DMS 273 treated with DMSO at 0.1 percent for 48 hours (cell line): ENCODE data around the gene MPND.
"Not testable (repeated sequence)": the region's sequence is repeated elsewhere in the genome, so short reads cannot be mapped to it uniquely, and the experiment has no call there.

Experiments
- DNase-seq: peaks from one replicate; lab custom pipeline; 2025; lab: John Stamatoyannopoulos, UW

Gene MPND

DNA sequence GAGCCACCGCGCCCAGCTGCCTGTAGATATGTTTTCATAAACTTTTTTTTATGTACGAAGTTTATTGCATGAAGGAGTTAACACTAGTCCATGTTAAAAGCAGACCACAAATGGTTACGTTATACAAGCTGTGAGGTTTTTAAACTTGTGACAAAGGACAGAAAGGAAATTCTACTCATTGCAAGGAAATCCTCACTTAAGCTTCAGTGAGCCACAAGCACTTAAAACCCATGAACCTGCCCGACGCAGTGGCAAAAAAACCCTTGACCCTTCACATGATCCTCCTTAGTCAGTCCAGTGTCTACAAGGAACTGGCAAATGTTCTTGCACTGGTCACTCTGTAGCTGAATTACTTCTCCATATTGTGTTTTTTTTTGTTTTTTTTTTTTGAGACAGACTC, 4.2 kb downstream of the MPND start:
- no peak for DNase-seq

DNA sequence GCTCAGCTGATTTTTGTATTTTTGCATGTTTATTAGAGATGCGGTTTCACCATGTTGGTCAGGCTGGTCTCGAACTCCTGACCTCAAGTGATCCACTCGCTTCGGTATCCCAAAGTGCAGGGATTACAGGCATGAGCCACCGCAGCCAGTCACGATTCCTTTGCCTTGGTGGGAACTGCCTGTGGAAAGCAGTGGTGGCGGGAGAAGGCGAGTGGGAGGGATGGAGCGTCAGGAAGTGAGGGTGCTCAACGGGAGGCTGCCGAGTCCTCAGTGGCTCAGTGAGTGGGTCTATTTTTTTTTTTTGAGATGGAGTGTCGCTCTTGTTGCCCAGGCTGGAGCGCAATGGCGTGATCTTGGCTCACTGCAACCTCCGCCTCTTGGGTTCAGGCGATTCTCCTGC, 5.9 kb downstream of the MPND start:
- DNase-seq = not testable (repeated sequence)

DNA sequence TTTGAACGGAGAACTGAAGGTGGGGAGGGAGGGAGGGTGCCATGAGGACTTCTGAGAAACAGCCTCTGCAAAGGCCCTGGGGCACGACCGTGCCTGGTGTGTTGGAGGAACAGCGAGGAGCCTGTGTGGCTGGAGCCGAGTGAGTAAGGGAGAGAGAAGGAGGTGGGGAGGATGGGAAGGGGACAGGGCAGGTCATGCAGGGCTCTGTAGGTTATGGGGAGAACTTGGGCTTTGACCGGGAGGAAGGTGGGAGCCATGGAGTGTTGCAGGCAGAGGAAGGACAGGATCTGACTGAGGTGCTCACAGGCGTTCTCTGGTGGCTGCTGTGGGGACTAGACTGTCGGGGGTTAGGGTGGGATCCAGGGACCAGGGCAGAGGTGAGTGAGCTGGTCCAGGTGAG, 6.7 kb downstream of the MPND start:
- DNase-seq = no peak

DNA sequence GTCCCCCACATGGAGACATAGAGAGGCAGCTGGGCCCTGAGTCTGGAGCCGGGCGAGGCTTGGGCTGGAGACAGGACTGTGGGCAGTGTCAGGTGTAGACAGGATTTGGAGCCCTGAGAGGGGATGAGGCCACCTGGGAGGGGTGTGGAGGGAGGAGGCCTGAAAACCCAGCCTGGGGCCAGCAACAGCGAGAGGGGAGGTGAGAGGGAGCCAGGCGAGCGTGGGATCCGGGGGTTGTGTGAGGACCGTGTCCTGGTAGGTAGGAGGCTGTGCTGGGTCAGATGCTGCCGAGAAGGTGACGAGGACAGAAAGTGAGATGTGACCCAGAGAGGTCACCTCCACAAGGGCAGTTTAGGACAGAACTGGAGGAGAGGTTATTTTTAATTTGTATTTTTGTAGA, 7.4 kb downstream of the MPND start:
- no peak for DNase-seq

DNA sequence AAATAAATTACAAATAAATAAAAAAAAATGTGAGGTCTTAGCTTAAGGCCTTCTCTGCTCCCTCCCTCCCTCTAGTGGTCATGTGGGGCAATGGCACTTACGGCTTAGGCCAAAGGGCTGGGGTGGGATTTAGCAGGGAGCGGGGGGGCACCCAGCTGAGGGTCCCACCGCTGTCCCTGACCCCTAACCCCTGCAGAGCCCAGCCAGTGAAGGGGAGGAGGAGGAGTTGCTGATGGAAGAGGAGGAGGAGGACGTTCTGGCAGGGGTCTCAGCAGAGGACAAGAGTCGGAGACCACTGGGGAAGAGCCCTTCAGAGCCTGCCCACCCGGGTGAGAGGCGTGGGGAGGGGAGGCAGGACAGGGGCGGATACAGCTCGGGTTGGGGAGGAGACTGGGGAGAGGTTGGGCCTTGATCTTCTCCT, 9.3 kb downstream of the MPND start:
- peak; percentile 16 for DNase-seq

DNA sequence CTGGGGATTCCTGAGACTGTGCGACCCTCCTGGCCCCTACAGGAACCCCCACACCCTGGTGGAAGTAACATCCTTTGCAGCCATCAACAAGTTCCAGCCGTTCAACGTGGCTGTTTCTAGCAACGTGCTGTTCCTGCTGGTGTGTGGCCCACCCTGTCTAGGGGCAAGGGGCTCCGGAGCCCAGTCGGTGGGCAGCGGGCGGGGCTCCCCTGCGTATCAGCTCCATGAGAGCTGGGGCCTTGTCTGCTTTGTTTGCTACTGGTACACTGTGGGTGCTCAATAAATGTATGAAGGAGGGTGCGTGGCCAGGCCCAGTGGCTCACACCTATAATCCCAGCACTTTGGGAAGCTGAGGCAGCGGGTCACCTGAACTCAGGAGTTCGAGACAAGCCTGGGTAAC, 10.9 kb downstream of the MPND start:
- DNase-seq = no peak

DNA sequence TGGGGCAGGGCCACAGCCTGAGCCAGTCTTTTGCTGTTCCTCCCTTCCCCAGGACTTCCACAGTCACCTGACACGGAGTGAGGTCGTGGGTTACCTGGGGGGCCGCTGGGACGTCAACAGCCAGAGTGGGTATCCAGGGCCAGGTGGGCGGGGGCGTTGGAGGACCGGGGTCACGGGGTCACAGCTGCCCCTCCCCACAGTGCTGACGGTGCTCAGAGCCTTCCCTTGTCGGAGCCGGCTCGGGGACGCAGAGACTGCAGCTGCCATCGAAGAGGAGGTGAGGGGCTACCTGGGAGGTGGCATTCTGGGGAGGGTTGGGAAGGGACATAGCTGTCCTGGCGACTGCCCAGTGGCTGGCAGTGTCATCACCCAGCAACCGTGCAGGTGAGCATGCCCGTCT, 11.5 kb downstream of the MPND start:
- no peak for DNase-seq

DNA sequence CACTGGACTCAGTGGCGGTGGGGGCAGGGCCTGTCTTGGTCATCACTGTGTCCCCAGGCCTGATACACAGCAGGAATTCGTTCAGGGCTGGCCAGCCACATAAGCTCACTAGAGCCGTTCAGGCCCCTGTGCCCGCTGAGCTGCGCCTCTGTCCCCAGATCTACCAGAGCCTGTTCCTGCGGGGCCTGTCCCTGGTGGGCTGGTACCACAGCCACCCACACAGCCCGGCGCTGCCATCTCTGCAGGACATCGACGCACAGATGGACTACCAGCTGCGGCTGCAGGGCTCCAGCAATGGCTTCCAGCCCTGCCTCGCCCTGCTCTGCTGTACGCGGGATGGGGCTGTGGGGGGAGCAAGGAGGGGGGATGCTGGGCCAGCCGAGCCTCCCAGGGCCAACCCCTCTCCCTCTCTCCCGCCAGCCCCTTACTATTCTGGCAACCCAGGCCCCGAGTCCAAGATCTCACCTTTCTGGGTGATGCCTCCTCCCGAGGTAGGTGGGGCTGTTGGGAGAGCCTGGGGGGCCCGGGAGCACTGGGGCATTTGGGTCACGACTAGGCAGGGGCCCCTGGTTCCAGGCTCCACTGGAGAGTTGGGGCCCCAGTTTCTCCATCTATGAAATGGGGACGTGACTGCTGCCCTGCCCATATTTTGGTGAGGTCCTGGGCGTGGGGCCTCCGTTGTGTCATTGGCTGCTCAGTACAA, 13.9 kb downstream of the MPND start:
- peak; percentile 20 for DNase-seq

DNA sequence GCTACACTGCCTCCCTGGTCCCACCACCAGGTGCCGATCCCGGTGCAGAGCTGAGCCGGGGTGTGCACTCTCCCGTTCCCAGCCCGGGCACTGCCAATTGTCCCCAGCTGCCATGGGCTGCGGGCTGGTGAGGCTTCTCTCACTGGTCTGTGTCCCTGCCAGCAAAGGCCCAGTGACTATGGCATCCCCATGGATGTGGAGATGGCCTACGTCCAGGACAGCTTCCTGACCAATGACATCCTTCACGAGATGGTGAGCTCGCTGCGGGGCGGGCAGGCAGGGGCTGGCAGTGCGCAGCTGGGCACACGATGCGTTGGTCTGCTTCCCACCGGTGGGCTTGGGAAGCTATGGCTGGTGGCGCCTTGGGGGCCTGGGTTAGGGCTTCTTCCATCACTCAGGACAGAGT, 14.6 kb downstream of the MPND start:
- DNase-seq = no peak

DNA sequence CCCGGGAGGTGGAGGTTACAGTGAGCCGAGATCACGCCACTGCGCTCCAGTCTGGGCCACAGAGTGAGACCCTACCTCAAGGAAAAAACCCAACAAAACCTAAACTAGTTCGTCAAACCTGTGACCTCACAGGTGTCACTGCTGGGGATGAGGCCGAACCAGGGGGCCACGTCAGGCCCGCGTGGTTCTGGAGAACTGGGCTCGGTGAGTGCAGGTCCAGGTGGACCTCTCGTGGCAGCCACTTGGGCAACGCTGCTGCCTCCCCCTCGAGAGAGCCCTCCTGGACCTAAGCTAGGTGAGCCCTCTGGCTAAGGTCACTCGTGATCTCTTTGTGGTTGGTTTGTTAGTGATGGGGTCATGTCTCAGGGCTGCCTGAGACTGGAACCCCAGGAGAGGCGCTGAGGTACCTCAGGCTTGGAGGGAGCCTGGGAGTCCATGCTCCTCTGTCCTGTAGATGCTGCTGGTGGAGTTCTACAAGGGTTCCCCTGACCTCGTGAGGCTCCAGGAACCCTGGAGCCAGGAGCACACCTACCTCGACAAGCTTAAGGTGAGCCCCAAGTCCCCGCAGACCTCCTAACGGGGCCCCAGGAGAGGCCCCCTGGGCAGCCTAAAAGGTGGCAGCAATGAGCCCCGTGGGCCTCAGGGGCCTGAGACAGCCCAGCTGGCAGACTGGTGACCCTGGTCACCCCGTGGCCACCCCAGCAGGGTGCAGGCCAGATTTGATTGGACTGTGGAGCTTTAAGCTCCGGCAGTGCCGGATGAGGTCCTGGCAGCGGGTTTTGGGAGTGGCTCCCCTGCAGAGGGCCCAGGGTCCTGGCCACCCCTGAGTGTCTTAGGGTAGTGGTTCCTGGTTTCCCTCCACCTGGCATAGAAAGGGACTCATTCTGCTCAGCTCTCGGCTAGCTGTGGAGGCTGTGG, 15.6 kb downstream of the MPND start:
- no peak for DNase-seq

DNA sequence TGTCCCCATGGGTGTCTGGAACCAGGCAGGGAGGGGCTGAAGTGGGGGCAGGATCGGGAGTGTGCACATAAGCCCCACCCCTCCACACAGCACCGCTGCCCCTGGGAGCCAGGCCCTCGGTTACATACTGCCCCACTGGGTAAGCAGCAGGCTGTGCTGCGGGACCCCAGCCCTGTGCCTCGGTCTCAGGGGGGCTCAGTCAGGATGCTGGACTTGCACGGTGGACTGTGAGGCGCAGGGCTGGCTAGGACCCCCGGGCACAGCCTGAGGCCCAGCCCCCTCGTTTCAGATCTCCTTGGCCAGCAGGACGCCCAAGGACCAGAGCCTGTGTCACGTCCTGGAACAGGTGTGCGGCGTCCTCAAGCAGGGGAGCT, 16.3 kb downstream of the MPND start:
- DNase-seq = no peak

DNA sequence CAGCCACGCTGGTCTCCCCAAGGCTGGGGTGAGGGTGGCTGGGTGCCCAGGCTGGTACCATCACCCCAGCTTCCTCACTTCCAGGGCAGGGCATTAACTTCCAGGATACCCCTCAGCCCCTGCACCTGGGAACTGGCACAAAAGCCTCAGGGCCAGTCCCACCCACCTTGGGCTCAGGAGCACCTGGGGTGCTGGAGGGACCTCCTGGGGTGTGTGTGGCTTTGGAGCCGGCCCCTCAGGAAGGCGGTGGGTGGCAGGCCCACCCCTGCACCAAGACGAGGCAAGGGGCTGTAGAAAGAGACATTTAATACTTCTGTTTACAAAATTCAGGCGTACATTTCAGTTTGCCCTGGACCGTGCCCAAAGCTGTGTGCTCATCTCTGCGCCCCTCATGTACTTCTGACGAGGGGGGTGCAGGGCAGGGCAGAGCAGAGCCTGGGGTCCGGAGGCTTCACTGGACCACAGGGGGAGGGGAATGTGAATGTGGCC, 16.8 kb downstream of the MPND start:
- no peak for DNase-seq

DNA sequence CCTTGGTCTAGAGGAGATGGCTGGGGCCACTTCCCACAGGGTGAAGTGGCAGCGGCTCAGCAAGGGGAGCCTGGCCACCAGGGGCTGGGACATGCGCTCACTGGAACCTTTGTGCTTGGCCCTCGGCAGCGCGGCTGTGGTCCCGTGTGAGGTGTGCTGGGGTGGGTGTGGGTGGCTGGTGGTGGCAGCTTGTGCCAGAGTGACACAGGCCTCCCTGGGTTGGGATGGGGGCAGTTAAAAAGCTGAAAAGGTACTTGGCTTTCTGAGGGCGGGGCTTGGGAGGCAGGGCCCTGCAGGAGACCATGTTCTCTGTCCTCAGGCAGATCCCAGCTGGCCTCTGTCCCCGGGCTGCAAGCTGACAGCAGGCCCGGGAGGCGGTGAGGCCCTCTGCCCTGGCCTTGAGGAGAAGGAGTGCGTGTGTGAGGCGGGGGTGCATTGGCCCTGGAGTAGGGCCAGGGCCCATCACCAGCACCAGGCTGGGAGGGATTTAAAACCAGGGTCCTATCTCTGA, 17.3 kb downstream of the MPND start:
- no peak for DNase-seq

DNA sequence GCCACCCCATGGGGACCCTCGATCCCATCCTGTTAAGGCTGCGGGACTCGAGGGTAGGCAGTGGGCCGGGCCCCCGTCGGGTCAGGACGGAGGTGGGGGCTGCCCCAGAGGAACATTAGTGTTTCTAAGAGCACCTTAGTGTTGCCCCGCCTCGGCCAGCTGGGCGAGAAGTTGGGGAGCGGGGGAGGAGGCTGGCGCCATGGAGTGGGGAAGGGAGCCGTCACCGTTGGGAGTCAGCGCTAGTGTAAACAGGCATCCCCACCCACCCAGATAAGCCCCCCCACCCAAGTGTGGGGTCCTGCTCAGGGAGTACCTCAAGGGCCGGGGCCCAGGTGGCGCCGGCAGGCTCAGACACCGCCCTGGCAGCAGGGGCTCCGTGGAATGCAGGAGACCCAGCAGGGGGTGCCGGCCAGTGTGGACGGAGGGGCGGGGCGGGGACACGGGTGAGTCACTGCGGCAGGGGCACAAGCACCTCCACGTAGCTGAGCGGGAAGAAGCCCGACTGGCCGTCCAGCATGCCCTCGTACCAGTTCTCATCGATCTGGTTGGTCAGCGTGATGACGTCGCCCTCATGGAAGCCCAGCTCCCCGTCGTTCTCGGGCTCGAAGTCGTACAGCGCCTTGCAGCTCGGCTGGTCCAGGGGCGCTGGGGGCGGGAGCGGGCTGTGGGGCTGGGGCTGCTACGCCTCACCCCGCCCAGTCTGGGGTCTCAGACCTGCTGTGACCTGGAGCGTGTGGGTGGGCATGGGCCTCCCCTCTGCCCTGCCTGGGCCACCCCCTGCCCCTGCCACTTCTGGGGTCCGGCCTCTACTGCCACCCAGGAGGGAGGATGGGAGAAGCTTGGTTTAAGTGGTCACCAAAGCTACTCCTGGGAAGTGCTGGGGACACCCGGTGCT, 18.0 kb downstream of the MPND start:
- no peak for DNase-seq

DNA sequence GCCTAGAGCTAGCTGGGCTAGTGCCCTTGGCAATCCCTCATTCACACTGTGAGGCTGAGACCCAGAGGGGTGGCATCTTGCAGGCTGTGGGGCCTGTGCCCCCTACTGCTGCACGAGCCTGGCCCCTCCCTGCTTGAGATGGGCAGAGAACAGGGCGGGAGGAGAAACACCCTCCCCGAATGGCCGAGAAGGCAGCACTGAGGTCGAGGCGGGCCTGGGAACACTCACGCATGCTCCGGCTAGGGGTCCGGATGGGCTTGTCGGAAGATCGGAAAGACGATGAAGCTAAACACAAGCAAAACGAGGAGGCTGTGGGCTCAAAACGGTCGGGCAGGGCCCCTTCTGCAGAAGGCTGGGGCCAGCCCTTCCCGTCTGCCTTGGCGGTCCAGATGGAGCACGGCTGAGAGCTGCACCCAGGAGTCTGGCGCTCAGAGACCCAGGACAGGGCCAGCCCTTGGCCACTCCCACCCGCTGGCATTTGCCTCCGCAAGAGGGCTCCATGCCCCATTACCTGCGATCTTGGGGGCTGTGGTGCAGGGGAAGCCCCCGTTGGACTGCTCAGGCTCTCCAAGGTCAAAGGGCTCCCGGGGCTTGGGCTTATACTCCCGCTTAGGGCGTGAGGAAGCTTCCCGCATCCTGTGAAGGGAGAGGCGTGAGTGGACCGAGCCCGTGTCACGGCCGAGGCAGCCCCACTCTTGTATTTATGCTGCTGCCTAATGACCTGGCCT, 18.9 kb downstream of the MPND start:
- DNase-seq = no peak

DNA sequence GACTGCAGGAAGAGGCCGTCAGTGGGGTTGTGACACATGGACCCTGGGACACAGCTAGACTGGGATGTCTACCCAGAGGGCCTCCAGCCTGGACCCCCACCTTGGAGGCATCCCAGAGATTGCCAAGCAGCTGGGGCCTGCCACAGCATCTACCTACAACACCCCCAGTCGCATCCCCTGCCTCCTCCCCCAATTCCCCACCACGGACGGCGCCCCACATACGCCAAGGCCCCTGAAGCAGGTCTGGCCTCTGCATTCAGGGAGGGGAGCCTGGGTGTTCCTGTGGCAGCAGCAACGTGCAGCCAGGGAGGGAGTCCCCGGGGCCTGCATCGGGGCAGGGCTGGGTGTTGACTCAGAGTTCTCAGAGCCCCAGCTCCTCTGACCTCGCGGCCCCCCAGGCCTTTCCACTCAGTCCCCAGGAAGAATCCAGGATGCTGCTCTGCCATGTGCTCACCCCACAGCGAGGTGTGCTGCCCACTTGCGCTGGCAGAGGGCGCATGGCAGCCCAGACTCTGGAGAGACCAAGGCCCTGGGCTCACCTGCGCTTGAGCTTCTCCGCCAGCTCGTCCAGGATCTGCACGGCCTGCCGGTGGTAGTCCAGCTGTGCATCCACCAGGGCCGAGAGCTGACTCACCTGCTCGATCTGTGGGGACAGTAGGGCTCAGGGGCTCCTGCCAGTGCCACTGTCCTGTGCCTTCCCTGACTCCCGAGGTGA, 19.6 kb downstream of the MPND start:
- no peak for DNase-seq

DNA sequence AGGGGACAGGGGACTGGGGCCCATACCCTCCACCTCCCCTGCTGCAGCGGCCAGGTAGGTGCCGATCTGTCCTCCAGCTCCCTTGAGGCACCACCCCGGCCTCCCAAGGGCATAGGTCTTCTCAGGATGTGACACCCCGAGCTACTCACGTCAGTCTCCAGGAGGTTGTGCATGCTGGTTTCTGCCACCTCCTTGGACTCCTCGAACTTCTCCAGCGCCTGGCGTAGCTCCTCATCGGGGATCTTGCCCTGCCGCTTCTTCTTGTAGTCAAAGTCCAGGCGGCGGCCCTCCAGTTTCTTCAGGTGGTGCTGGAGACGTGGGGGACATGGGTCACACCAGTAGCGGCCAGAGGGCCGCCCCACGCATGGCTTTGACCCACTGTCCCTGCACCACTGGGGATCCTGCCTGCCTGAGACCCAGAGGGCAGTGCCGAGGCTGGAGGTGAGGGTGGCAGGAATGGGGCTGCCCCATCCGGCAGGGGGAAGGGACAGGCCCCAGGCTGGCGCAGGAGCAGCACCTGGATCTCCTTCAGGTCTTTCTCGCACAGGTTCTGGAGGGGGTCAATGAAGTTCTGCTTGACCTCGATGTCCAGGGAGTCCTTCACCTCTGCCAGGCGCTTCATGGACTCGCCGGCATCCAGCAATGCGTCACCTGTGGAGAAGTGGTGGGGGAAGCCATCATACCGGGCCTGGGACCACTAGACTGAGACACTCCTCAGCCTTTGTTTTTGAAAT, 20.4 kb downstream of the MPND start:
- no peak for DNase-seq

DNA sequence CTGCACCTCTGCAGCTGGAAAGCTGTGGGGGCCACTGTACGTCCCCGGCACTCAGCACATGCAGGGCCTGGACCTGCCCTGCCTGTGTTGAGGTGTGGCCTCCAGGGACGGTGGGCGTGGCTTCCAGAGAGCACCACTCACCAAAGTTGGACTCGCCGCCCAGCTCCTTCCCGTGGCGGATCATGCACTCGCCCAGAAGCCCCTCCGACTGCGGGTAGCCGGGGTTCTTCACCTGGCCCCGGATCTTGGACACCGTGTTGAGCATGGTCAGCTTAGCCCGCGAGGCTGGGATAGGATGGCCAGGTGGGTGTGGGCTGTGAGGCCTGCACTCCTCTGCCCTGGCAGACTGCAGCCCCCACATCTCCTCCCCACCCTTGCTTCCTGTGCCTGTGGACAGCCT, 22.0 kb downstream of the MPND start:
- DNase-seq = no peak

DNA sequence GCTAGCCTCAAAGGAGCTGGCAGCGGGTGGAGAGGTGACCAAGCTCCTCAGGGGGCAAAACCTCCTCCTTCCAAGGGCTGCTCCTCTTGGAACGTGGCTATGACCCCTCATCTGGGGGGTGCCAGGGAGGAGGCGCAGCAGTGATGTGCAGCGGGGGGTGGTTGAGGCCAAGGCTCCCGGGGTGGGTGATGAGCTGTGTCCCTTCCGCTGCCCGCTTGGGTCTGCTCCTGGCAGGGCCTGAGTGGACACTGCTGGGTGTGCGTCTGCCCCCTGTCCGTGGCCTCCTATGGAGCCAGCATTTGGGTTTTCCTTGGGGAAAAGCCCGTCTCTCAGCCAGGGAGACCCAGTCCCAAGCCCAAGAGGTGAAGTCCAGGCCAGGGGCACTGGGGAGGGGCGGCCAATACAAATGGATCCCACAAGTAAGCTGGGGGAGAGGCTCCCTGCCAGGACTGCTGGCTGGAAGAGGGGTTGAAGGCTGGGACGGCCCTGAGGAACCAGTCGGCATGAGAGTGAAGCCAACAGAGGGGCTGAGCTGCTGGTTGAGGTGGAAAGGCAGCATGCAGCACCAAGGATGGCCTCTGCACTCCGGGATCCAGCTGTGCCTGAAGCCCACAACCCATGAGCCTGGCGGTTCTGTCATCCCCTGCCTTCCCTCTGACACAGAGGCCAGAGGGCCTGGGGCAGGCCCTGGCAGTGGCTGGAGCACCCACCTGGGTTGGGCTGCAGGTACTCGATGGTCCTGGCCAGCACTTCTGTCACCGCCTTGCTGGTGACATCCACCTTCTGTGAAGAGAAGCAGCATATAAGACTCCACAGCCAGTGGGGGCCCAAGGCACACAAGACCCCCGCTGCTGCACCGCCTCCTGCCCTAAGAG, 22.7 kb downstream of the MPND start:
- DNase-seq = no peak
